Activated CD8-positive, alpha-beta memory T cell treated with anti-CD3 and anti-CD28 coated beads for 4 hours (primary cell): Measurements from ENCODE around the gene PAQR4.

Source experiments
- DNase-seq, 2 donors: peaks; one replicate each; pipeline ENCODE4 v3.0.0-alpha.2; 2020; ENCODE audit warnings: low read depth in 2 of 2

The PAQR4 gene

DNA sequence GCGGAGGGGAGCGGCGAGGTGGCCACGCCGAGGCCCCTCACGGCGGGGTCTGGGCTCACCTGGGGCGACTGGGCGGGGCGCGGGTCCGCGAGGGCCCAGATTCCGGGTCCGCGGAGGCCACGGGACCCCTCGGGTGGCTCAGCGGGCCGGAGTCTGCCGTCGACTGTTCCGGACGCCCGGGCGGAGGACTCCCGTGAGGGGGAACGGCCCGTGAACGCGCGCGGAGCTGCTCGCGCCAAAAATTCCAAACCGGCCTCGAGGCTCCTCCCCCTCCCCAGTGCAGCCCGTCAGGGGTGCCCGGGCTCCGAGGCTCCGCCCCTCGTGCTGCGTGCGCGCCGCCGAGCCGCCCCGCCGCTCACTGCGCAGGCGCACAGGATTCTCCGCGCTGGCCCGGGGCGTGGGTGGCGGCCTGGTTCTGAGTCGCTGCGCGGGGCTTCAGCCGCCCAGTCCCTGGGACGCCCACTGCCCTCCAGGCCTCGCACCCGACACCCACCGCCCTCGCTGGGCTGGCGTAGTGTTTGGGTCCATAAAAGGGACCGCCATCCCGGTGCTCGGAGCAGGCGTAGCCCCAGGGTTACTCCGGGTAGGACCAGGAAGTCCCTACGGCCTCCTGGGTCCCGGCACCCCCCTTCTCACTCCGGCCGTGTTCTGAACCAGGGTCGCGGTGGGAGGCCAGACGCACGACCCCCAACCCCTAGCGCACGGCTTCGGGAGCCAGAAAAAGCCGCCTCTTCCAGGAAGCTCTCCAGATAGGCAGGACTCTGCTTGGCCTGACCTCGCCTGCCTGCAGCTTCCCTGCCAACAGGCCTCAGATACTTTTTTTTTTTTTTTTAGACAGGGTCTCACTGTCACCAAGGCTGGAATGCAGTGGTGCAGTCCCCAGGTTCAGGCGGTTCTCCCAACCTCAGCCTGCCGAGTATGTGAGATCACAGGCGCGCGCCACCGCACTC, 11.4 kb downstream of the PAQR4 start, which contains the start of gene PKMYT1:
PKMYT1 (minus strand) TSS at position 220 of the 950 bp plus-strand sequence. CDS start 789 bp downstream, outside the sequence.
- DNase-seq: peak; percentile 79 to 86

DNA sequence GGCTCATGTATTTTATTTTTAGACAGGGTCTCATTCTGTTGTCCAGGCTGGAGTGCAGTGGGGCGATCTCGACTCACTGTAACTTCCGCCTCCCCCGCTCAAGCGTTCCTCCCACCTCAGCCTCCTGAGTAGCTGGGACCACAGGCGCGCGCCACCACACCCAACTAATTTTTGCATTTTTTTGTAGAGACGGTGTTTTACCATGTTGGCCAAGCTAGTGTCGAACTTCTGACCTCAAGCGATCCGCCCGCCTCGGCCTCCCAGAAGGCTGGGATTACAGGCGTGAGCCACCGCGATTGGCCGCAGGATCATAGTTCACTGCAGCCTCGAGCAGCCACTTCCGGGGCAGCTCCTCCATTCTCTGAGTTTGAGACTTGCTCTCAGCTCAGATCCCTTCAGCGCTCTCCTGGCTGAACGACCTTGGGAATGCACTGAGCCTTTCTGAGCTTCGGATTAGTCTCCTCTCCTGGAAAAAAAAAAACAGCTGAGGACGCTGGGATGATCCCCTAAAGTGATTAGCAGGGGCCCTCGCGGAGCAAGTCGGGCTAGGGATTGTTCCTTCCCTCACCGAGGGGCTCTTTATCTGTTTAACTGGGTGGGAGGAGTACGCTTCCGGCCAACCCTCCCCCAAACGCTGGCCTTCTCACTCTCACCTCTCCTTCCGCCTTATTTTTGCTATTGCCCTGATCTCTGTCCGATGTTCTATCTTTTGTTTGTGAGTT, 12.2 kb downstream of the PAQR4 start:
- no peak for DNase-seq

DNA sequence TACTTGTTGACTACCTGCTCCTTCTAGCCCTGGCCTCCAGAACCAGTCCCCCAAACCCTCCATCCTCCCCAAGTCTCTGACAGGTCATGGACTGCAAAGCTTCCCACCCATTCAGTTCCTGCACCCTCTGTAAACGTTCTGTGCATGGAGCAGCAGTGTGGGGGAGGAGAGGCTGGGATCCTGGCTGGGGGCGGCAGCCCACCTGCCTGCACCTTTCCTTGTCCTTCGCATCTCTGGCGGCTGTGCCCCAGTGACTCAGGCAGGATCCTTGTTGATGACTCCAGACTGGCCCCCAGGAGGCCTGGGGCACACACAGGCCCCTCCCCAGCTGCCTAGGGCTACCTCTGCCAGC, 12.7 kb downstream of the PAQR4 start:
- no peak for DNase-seq

DNA sequence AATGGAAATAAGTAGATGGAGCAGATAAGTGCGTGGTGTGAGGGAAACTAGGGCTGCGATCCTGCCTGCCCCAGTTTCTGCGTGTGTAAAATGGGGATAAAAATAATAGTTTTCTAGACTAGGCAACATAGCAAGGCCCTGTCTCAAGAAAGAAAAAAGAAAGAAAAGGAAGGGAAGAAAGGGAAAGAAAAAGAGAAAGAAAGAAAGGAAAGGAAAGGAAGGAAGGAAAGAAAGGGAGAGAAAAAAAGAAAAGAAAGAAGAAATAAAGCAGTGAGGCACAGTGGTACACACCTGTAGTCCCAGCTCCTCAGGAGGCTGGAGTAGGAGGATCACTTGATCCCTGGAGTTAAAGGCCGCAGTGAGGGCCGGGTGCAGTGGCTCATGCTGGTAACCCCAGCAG, 13.3 kb downstream of the PAQR4 start:
- DNase-seq: no peak

DNA sequence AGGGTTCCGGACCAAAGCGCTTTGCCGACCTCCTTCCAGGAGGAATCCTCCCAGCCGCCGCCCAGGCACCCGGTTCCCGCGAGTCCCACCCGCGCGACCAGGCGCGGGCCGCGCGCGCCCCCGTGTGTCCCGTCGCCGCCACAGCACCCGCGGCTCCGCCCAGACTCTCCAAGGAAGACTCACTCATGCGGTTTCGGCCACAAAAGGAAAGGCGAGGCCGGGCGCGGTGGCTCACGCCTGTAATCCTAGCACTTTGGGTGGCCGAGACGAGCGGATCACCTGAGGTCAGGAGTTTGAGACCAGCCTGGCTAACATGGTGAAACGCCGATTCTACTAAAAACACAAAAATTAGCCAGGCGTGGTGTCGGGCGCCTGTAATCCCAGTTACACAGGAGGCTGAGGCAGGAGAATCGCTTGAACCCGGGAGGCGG, 14.6 kb downstream of the PAQR4 start:
- peak in 1 of 2 donors; percentile 33 for DNase-seq

DNA sequence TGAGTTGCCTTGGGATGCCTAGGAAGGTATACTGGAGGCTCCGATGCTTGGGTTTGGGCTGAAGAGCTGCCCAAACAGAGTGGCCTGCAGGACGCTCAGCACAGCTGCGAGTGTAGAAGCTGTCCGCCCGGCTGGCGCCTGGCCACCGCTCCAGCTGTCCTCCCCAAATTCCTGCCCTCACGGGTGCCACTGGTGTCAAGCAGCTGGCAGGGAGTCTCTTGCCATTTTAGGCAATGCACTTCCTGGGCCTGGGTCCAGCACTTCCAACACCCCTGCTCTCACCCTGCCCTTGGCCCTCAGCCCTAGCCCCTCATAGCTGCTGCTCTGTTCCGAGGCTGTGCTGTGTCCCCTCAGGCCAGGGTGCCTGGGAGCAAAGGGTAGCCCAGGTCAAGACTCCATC, 16.3 kb downstream of the PAQR4 start:
- no peak for DNase-seq

DNA sequence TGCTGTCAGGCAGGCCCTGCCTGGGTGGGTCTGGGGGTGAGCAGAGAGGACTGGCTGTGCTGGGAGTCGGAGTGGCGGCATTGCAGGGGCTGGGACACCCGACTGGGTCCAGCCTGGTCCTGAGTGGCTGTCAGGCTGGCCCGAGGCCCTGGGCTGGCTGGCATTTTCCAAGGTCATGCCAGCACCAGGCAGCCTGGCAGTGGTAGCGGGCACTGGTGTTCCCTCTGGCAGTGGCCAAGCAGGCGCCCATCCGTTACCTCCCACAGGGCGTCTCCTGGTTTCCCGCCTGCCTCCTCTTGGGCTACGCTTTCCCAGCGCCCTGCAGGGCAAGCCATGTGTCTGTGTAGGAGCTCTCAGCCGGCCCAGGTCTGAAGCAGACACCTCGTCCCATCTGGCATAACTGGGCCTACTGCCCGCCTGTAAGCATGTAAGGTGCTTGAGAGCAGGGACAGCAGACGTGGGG, 16.8 kb downstream of the PAQR4 start:
- no peak for DNase-seq

DNA sequence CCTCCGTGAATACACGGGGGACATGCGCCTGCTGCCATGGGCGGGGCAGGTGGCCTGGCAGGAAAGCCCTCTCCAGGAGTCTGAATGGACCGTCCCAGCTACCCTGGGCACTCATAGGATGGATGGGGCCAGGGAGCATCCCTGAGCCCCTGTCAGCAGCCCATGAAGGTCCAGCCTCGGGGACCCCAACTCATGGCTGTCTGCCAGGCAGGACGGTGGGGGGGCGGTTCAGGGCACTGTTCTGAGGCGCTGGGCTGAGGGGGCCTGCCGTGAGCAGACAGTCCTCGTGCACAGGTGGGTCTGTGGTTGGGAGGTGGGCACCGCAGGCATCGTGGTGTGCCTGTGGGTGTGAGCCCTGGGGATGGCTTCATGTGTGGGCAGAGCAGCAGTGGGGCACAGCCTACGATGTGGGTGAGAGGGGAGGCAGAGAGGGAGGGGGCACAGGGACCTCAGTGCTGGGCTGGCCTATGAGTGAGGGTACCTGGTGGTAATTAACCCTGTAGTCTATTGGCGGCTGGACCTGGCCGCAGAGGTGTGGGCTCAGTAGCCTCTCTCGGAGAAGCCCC, 17.6 kb downstream of the PAQR4 start:
- DNase-seq: no peak

DNA sequence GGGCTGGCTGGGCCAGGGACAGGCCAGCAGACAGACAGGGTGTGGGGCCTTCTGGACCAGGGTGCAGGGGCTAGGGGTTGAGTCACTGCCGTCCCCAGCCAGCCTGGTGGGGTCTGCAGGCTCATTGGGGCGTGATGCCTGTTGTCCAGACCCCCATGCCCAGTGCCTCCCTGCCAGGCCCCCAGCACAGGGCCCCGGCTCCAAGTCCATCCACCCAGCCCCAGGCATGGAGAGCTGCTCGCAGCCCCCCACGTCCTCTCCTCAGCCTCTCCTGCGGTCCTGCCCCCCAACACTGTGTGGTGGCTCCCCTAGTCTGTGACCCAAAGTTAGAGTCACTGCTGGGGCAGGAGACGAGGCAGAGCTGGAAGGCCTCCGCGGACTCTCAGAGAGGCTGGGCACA, 18.1 kb downstream of the PAQR4 start:
- DNase-seq: no peak

DNA sequence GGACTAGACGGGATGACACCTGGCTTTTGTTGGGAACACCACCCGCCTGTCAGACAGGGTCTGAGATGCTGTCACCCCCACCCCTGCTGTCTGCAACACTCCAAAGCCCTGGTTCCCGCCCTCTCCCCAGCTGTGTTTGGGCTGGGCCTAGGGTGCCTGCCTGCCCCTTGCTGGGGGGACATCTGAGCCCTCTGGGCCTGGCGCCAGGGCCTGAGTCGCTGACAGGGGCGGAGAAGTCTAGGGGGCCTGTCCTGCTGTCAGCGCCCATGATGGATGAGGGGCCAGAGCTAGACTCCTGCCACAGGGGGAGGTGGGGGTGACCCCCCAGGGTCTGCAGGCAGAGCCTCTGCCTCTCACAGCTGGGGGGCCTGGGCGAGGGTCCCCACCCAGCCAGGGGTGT, 18.7 kb downstream of the PAQR4 start:
- no peak for DNase-seq

DNA sequence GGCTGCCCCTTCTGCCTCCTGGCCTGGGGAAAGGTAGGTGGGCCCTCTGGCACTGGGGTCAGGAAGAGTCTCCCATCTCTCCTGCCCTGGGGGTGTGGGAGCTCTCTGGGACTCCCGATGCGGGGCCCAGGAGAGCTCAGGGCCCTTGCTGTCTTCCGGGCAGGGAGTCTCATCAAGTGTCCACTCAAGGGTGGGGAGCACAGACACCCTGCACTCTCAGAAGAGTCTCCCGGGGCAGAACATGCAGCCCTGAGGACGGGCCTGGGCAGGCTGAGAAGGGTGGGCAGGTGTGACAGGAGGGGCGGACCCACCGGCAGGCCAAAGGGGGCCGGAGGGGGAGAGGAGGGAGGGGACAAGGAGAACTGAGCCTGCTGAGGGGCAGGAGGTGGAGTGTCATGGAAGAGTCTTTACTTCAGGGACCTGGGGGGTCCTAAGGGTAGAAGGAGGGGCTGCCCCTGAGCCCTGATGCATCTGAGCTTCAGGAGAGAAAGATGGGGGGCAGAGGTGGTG, 19.5 kb downstream of the PAQR4 start:
- DNase-seq: no peak

DNA sequence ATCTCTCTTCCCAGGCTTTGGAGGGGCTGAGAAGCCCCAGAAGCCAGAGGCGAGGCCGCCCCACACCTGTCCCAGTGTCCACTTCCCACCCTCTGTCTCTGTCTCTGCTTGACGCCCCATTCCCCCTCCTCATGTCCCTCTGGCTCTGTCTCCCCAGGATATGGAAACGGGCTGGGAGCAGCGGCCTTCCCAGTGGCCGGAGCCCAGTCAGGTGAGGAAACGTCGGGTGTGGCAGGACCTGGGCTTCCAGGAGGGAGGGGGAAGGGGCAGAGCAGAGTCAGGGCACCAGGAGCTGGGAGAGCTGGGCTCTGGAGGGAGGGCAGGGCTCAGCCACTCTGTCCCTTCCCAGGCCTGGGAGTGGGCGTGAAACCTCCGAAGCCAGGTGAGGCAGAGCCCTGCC, 21.7 kb downstream of the PAQR4 start:
- DNase-seq: no peak

DNA sequence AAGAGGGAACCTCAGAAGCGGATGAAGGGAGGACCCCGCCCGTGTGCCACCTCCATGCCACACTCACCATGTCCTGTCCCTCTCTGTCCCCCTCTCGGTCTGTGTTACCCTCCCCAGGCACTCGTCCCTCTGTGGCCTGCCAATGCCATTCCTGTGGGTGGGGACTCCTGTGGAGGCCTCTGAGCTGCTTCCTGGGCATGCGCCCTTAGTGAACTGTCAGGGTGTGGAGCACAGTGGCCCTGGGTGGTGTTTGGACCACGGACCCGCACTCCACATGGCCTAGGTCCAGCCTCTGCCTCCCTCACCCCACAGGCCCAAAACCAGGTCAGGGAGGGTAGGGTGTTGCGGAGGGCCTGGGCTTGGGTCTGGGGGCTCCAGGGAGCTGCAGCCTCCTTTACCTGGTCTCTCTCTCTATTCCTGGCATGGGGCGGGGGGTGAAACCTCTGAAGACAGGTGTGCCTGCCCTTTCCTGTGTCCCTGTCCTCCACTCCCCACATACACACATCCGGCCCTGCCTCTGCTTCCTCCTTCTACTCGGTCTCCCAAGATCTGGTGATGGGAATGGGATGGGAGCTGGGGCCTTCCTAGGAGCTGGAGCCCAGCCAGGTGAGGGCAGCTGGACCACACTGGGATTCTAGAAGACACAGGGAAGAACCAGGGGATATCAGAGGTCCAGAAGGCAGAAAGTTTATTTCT, 22.6 kb downstream of the PAQR4 start:
- DNase-seq: no peak

DNA sequence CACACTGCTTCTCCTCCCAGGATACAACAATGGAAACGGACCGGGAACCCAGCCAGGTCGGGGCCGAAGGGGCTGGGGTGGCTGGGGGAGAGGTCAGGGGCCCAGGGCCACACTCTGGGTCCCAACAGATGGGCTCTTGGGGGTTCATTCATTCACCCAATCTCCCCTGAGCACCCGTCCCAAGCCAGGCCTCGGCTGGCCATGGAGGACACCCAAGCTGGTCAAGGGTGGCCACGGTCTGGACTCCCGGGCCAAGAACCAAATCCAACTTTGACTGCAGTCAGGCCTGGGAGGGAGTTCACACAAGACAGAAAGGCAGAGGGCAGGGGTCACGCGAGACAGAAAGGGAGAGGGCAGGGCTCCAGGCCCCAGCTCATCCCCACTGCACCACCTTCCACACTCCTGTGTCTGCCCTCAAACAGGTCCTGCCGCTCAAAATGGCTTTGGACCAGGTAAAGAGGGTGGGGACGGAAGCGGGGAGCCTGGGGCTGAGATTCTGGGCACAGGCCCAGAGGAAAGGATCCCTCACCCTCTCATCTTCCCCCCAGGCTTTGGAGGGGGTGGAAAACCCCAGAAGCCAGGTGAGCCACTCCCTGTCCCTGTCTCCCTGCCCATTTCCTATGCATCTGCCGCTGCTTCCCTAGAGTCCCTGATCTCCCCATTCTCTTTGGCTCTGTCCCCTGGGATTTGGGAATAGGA, 23.4 kb downstream of the PAQR4 start:
- no peak for DNase-seq

DNA sequence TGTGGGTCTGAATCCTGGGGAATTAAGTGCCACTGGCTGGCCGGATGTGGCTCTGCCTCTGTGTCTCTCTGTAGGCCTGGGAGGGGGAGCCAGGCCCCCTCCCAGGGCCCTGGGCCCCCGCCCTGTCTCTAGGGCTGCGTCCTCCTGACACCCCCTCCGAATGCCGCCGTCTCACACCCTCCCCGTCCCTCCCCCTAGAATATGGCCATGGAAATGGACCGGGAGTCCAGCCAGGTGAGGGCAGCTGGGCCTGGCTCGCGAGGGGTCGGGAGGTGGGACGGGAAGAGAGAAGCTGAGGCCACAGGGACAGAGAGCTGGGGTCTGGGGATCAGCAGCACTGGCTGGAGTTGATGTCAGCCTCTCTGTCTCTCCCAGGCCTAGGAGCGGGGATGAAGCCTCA, 27.1 kb downstream of the PAQR4 start:
- DNase-seq: no peak

DNA sequence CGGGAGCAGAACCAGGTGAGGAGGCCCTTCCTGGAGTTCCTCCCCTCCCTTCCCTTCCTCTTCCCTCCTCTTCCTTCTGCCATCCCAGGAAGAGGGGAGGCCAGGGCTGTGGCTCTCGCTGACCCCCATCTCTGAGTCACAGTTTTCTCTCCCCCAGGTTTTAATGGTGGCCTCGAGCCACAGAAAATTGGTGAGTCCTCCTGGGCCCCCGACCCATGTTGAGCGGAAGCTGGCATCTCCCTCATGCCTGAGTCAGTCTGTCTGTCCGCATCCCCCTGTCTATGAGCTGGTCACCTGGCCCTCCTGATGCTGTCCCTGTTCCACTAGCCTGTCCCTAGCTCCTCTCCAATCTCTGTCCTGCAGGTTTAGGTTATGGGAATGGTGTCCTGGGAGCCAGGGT, 30.8 kb downstream of the PAQR4 start:
- DNase-seq: no peak

DNA sequence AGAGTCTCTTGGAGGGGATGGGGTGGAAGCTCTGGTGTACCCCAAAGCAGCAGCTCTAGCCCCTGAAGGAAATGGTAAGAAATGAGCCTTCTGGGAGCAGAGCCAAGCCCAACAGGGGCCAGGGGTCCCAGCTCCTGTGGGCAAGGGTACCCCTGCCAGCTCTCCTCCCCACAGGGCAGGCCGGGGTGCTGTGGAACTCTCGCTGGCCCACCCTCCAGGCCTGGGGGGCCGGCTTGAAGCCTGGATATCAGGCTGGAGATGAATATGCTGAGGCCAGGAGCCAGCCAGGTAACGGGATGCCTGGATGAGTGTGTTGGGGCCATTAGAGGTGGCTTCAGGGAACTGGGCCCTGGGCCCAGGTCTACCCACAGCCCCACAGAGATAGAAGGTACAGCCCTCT, 31.4 kb downstream of the PAQR4 start:
- no peak for DNase-seq

DNA sequence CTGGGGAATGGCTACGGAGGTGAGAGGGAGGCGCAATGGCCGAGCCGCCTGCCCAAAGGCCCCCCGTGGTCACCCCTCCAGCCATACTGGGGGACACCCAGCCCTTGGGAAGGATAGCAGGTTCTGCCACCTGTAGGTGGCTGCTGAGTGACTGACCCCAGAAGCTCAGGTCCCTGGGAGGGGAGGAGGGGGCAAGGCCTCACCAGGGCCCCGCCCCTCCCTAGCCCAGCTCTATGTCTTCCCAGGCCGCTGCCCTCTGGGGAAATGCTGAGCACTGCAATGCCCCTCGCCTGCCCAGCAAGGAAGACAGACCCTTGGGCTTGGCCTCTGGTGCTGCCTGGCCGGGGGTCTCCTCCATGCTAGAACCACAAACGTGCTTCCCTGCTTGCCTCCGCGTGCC, 32.2 kb downstream of the PAQR4 start:
- no peak for DNase-seq

DNA sequence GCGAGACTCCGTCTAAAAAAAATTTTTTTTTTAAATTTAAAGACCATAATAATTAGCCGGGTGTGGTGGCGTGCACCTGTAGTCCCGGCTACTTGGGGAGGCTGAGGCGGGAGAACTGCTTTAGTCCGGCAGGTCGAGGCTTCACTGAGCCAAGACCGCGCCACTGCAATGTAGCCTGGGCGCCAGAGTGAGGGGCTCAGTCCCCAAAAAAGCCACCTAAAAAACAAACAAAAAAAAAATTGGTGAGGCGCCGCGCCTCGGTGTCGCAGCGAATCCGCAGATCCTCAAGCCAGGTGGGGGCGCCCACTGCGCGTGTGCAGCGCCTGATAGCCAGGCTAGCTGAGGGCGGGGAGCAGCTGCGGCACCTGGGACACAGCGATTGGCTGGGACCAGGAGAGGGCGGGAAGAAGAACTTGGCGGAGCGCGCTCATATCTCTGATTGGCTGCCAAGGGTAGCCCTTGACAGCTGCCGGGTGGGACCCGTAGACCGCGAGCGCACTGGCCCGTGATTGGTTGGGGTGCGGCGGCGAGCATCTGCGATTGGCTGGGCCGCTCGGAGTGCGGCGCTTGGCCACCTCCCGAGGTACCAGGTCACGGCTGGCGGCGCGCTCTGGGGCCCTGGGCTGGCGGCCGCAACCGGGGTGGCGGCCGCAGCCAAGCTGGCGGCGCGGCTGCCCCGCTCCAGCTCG, 34.6 kb downstream of the PAQR4 start:
- peak; percentile 88 to 95 for DNase-seq

DNA sequence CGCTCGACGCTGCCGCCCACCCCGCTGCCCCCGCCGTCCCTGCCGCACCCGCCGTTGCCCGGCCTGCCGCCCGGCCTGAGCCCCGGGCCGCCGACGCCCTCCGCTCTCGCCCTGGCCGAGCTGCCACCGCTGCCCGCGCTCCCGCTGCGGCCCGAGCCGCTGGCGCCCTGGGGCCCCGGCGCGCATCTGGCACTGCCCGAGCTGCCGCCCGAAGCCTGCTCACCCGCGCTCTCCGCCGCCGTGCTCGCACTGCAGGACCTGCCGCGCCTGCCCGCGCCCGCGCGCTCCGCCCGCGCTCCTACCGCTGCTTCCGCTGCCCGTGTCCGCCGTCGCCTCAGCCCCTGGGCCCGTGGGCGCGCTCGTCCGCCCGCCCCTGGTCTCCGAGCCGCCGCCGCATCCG, 35.2 kb downstream of the PAQR4 start:
- no peak for DNase-seq
